GM12864 (cell line): ENCODE data around the gene SLC40A1.

Experiments used
- DNase-seq: peaks from one replicate; pipeline ENCODE4 v3.0.0-alpha.2; 2011; ENCODE audit warnings: low read depth
- H3K4me3 ChIP-seq: 2 replicates; pipeline ENCODE4 v1.5.1; 2011; ENCODE audit warnings: mild to moderate bottlenecking, low read depth, low read length, control low read depth
- TF ChIP-seq, protein P1 (sequence below): IDR thresholded peaks from 2 replicates; pipeline ENCODE4 v1.5.1; 2011; ENCODE audit warnings: low read depth, mild to moderate bottlenecking, moderate library complexity, low read length, control low read depth, inconsistent platforms; ENCODE audit errors: missing control alignments

Gene SLC40A1

DNA sequence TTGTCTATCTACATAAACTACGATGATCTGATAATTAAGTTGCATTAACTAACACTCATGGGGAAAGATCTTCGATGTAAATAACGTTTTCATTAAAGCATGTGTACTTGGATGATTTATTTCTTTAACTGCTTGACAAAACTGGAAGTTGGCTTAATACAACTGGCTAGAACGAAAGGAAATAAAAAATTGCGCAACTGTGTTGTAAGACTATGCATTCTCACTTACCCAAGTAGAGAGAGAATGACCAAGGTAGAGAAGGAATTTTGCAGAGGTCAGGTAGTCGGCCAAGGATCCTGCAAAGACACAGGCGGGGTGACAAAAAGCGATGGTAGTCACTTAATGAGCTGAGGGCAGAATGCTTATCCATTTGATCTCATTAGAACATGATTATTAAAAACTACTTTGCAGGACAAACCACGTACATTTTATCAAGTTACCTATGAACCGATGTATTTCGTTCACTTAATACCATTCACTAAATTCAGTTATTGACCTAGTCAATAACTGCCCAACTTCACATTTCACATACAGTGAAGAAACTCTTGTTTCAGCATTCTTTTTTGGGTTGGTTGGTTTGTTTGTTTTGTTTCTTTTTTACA, 900 bp downstream of the SLC40A1 start:
- no peak for DNase-seq
- TF ChIP-seq, protein P1, sequence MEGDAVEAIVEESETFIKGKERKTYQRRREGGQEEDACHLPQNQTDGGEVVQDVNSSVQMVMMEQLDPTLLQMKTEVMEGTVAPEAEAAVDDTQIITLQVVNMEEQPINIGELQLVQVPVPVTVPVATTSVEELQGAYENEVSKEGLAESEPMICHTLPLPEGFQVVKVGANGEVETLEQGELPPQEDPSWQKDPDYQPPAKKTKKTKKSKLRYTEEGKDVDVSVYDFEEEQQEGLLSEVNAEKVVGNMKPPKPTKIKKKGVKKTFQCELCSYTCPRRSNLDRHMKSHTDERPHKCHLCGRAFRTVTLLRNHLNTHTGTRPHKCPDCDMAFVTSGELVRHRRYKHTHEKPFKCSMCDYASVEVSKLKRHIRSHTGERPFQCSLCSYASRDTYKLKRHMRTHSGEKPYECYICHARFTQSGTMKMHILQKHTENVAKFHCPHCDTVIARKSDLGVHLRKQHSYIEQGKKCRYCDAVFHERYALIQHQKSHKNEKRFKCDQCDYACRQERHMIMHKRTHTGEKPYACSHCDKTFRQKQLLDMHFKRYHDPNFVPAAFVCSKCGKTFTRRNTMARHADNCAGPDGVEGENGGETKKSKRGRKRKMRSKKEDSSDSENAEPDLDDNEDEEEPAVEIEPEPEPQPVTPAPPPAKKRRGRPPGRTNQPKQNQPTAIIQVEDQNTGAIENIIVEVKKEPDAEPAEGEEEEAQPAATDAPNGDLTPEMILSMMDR: no peak
- no peak overlapping the region for H3K4me3 ChIP-seq

DNA sequence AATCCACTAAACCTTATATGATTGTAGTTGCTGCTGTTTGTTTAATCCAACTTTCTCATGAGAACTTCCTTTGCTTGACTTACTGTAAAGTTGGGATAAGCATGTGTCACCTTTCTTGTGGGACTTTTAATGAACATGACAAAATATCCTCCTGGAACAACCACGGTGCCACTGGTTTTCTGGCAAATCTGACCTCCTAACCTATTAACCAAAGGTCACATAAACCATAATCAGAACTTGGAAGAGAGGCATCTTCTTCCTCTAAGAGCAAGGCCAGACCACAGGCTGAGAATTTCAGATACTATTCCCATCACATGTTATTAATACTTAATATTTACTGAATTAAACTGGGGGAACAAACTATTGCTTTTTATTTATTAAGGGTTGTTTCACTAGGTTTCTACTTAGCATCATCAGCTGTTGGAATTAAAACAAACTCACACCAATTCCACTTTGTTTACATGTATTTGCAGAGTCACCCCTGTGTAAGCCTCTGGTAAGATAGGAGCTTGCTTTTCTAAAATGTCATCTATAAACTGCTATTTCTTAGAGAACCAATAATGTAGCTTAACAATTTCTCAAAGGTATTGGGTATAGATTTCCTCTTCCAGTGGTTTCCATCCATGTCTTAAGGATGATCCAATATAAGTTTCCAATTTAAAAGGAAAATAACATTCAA, 2.2 kb downstream of the SLC40A1 start:
- DNase-seq: no peak
- TF ChIP-seq, protein P1: no peak
- H3K4me3 ChIP-seq: no peak overlapping the region

DNA sequence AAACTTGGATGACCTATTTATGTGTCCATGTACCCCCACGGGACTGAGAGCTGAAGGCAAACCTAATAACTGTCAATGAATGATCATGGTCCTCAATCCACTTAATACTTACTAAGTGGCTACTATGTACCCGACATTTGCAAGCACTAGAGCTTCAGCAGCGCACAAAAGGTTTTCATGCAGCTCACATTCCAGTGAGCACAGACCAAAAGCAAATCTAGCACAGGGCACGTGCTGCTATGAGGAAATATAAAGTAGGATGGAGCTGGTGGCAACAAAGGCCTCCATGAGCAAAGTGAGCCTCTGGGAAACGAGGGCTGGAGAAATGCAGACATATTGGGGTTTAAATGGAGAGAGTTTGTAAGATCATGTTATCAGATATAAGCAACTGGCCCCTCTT, 3.5 kb downstream of the SLC40A1 start:
- TF ChIP-seq, protein P1: no peak
- DNase-seq: no peak
- H3K4me3 ChIP-seq: no peak overlapping the region

DNA sequence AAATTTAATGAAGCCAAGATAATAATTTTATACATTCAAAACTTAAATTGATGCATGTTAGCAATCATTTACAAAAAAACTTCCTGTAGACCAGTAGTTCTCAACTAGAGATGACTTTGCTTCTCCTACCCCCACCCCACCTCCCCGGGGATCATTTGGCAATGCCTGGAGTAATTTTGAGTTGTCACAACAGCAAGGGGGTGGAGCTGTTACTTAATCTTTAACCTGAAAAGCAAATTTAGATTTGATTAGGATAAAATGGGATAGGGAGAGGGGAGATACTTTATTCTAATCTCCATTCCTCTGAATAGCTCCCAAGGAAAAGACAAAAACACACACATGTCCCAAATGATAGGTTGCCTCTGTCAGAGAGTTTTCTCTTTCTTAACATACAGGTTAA, 4.2 kb downstream of the SLC40A1 start:
- H3K4me3 ChIP-seq: no peak overlapping the region
- TF ChIP-seq, protein P1: no peak
- DNase-seq: no peak

DNA sequence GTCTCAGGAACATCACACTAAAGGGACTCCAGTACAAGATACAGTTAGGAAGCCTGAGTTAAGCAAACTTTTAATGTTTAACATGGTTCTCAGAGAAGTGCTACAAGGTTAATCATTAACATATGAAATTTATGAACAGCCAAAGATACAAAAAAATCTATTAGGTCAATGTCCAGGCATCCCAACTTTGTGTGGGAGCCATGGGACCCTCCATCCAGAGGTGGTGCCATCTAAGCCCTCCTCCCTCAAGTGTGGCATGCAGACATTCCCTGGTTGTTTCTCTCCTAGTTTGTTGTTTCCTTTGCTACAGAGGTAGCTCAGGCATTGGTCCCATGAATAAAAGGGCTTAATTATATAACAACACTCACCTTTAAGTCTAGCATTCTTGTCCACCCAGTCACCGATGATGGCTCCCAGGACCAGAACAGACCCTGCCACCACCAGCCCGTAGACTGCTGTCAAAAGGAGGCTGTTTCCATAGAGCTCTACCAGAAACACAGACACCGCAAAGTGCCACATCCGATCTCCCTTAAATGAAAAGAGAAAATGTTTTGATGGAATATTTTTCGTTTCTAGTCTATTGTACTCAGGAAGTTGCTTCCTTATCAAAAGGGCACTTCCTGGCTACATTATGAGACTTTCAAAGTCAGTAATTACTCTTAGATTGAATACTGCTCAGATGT, 5.7 kb downstream of the SLC40A1 start:
- TF ChIP-seq, protein P1: no peak
- H3K4me3 ChIP-seq: no peak overlapping the region
- DNase-seq: no peak

DNA sequence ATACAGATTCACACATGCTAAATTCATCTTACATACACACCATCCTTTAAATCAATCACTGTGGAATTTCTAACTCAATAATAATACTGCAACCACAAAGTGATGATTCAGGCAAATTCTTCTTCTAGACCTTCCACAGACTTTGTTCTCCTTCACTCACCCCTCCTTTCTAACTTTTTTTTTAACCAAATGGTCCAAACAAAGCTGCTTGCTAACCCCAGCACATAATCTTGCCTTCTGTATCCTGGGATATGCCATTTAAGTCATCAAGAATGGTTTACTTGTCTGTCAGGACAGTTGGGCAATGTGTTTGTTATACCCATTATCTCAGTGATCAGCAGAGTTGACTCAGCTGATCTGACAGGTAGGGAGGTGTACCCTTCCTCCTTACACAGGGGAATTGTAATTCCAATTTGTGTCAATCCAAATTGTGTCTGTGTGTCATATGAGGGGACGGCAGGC, 10.0 kb downstream of the SLC40A1 start:
- H3K4me3 ChIP-seq: no peak overlapping the region
- TF ChIP-seq, protein P1: no peak
- no peak for DNase-seq
